Stimulated activated CD8-positive, alpha-beta memory T cell treated with anti-CD3 and anti-CD28 coated beads, Interleukin-15, amount 100 ng/mL, for 24 hours (primary cell): Measurements from ENCODE around the gene EZR.

Source experiments
- DNase-seq: peaks from one replicate; pipeline ENCODE4 v3.0.0-alpha.2; 2020; ENCODE audit warnings: low read depth

The EZR gene

GRCh38 chr6:158819213-158819976, at the start of gene EZR:
TSS of gene EZR (minus strand) at chr6:158819368. CDS start at chr6:158818093, 1,275 bp downstream.
- DNase-seq = peak; percentile 63

GRCh38 chr6:158868122-158868480, 48.9 kb upstream of the EZR start:
- DNase-seq = no peak

- DNase-seq = no peak
Observed at GRCh38 chr6:158867381-158868121, 48.4 kb upstream of the EZR start.

- DNase-seq = no peak
Observed at GRCh38 chr6:158865769-158866168, 46.6 kb upstream of the EZR start.

- no peak for DNase-seq
Observed at GRCh38 chr6:158863646-158864045, 44.5 kb upstream of the EZR start.

- DNase-seq = no peak
Observed at GRCh38 chr6:158861686-158862381, 42.7 kb upstream of the EZR start.

- DNase-seq = no peak
Observed at GRCh38 chr6:158860279-158860865, 41.2 kb upstream of the EZR start.

- DNase-seq = no peak
Observed at GRCh38 chr6:158856261-158856660, 37.1 kb upstream of the EZR start.

GRCh38 chr6:158854214-158855101, 35.3 kb upstream of the EZR start:
- DNase-seq = no peak

GRCh38 chr6:158853880-158854213, 34.7 kb upstream of the EZR start:
- DNase-seq = no peak

- peak; percentile 50 for DNase-seq
Observed at GRCh38 chr6:158853072-158853879, 34.1 kb upstream of the EZR start.

- DNase-seq = no peak
Observed at GRCh38 chr6:158852312-158853071, 33.3 kb upstream of the EZR start.

- DNase-seq = no peak
Observed at GRCh38 chr6:158850807-158851115, 31.6 kb upstream of the EZR start.

- DNase-seq = no peak
Observed at GRCh38 chr6:158849899-158850806, 31.0 kb upstream of the EZR start.

- no peak for DNase-seq
Observed at GRCh38 chr6:158848490-158848895, 29.3 kb upstream of the EZR start.

- no peak for DNase-seq
Observed at GRCh38 chr6:158847786-158848185, 28.6 kb upstream of the EZR start.

- DNase-seq = no peak
Observed at GRCh38 chr6:158847012-158847529, 27.9 kb upstream of the EZR start.

GRCh38 chr6:158843751-158844683, 24.8 kb upstream of the EZR start:
- no peak for DNase-seq
